NCI-H2196 treated with DMSO at 0.1 percent for 48 hours (cell line): ENCODE results near the gene FRS3.
A peak's percentile ranks its signal among the peaks of the same experiment; 100 is the strongest.
"Not testable (repeated sequence)": the region's sequence is repeated elsewhere in the genome, so short reads cannot be mapped to it uniquely, and the experiment has no call there.

Experiments
- DNase-seq: peaks from one replicate; lab custom pipeline; 2025; ENCODE audit not compliant: unreplicated experiment; lab: John Stamatoyannopoulos, UW

Gene FRS3

GRCh38 chr6:41779788-41780550 lies at the start of gene FRS3:
Gene FRS3 (minus strand): TSS chr6:41779900. CDS start chr6:41776987, 2,913 bp downstream.
- peak; percentile 77 for DNase-seq

GRCh38 chr6:41826343-41827022 lies 46.8 kb upstream of the FRS3 start:
- DNase-seq: no peak

- DNase-seq: peak; percentile 25
Measured at GRCh38 chr6:41824571-41825569, 45.2 kb upstream of the FRS3 start.

- no peak for DNase-seq
Measured at GRCh38 chr6:41823178-41823577, 43.5 kb upstream of the FRS3 start.

- no peak for DNase-seq
Measured at GRCh38 chr6:41822021-41822420, 42.3 kb upstream of the FRS3 start.

- DNase-seq: no peak
Measured at GRCh38 chr6:41821266-41821665, 41.6 kb upstream of the FRS3 start.

- DNase-seq: no peak
Measured at GRCh38 chr6:41818271-41819054, 38.8 kb upstream of the FRS3 start.

- DNase-seq: no peak
Measured at GRCh38 chr6:41815587-41815986, 35.9 kb upstream of the FRS3 start.

GRCh38 chr6:41814629-41815028 lies 34.9 kb upstream of the FRS3 start:
- no peak for DNase-seq

- DNase-seq: no peak
Measured at GRCh38 chr6:41813956-41814355, 34.3 kb upstream of the FRS3 start.

GRCh38 chr6:41813469-41813868 lies 33.8 kb upstream of the FRS3 start:
- DNase-seq: no peak

- not testable (repeated sequence) for DNase-seq
Measured at GRCh38 chr6:41811946-41812345, 32.2 kb upstream of the FRS3 start.

GRCh38 chr6:41811095-41811494 lies 31.4 kb upstream of the FRS3 start:
- DNase-seq: no peak

- no peak for DNase-seq
Measured at GRCh38 chr6:41805830-41806774, 26.4 kb upstream of the FRS3 start.

GRCh38 chr6:41801380-41801779 lies 21.7 kb upstream of the FRS3 start:
- no peak for DNase-seq

- no peak for DNase-seq
Measured at GRCh38 chr6:41799559-41799911, 19.8 kb upstream of the FRS3 start.

- no peak for DNase-seq
Measured at GRCh38 chr6:41798901-41799558, 19.3 kb upstream of the FRS3 start.

- DNase-seq: no peak
Measured at GRCh38 chr6:41796474-41796873, 16.8 kb upstream of the FRS3 start.

GRCh38 chr6:41791984-41792383 lies 12.3 kb upstream of the FRS3 start:
- DNase-seq: no peak
